Rectal smooth muscle tissue (tissue), 1 donor: ENCODE data around the gene ZSWIM5.

Source experiments
- H3K27ac ChIP-seq: one replicate; pipeline ENCODE4 v1.7.0; 2013; ENCODE audit warnings: low read depth, low read length, inconsistent platforms
- H3K27me3 ChIP-seq: one replicate; pipeline ENCODE4 v1.7.0; 2013; ENCODE audit warnings: low read length; ENCODE audit not compliant: control insufficient read depth, insufficient read depth
- H3K36me3 ChIP-seq: one replicate; pipeline ENCODE4 v1.7.0; 2013; ENCODE audit warnings: low read length; ENCODE audit not compliant: control insufficient read depth, insufficient read depth
- H3K4me1 ChIP-seq: one replicate; pipeline ENCODE4 v1.7.0; 2013; ENCODE audit warnings: low read length; ENCODE audit not compliant: control insufficient read depth, insufficient read depth
- H3K4me3 ChIP-seq: one replicate; pipeline ENCODE4 v1.7.0; 2013; ENCODE audit warnings: low read length
- H3K9ac ChIP-seq: one replicate; pipeline ENCODE4 v1.7.0; 2013; ENCODE audit warnings: low read length

Gene ZSWIM5

GRCh38 chr1:45033356-45033755 is 173.0 kb downstream of the ZSWIM5 start:
- Histone ChIP-seq H3K27ac (no peak overlapping the region), H3K4me1 (no peaks in the 10 kb centered on the region), H3K27me3 (no peaks in the 10 kb centered on the region), H3K36me3 (peaks cover 4% of the 10 kb centered on the region), H3K9ac (no peak overlapping the region), H3K4me3 (no peak overlapping the region)

GRCh38 chr1:45032837-45033236 is 173.6 kb downstream of the ZSWIM5 start:
- Histone ChIP-seq H3K27ac (no peak overlapping the region), H3K36me3 (peaks cover 4% of the 10 kb centered on the region), H3K4me3 (no peak overlapping the region), H3K4me1 (no peaks in the 10 kb centered on the region), H3K27me3 (no peaks in the 10 kb centered on the region), H3K9ac (no peak overlapping the region)

GRCh38 chr1:45026446-45026845 is 180.0 kb downstream of the ZSWIM5 start:
- H3K4me3 ChIP-seq, result no peak overlapping the region

GRCh38 chr1:45023663-45024062 is 182.7 kb downstream of the ZSWIM5 start:
- H3K9ac ChIP-seq, result no peak overlapping the region
- no peak overlapping the region for H3K27ac ChIP-seq
- H3K4me1 ChIP-seq, result no peaks in the 10 kb centered on the region
- H3K36me3 ChIP-seq, result no peaks in the 10 kb centered on the region
- no peaks in the 10 kb centered on the region for H3K27me3 ChIP-seq
- no peak overlapping the region for H3K4me3 ChIP-seq

More at GRCh38 chr1:45026446-45026845, 180.0 kb downstream of the ZSWIM5 start:
- no peak overlapping the region for H3K9ac ChIP-seq
- H3K4me1 ChIP-seq, result no peaks in the 10 kb centered on the region
- H3K27ac ChIP-seq, result no peak overlapping the region
- H3K36me3 ChIP-seq, result no peaks in the 10 kb centered on the region
- no peaks in the 10 kb centered on the region for H3K27me3 ChIP-seq

GRCh38 chr1:45018599-45019230 is 187.7 kb downstream of the ZSWIM5 start:
- Histone ChIP-seq H3K4me1 (peaks cover 9% of the 10 kb centered on the region), H3K27ac (no peak overlapping the region), H3K27me3 (no peaks in the 10 kb centered on the region), H3K36me3 (peaks cover 10% of the 10 kb centered on the region), H3K9ac (no peak overlapping the region), H3K4me3 (no peak overlapping the region)

- H3K9ac ChIP-seq, result no peak overlapping the region
- no peak overlapping the region for H3K27ac ChIP-seq
- H3K4me3 ChIP-seq, result no peak overlapping the region
- H3K27me3 ChIP-seq, result no peaks in the 10 kb centered on the region
- H3K36me3 ChIP-seq, result peaks cover 10% of the 10 kb centered on the region
- peaks cover 13% of the 10 kb centered on the region for H3K4me1 ChIP-seq
These were observed 189.6 kb downstream of the ZSWIM5 start for GRCh38 chr1:45016767-45017166.

GRCh38 chr1:45016090-45016697 is 190.2 kb downstream of the ZSWIM5 start:
- Histone ChIP-seq H3K36me3 (peaks cover 10% of the 10 kb centered on the region), H3K27ac (no peak overlapping the region), H3K4me1 (peaks cover 18% of the 10 kb centered on the region), H3K9ac (no peak overlapping the region), H3K27me3 (no peaks in the 10 kb centered on the region), H3K4me3 (no peak overlapping the region)

- Histone ChIP-seq H3K4me1 (peaks cover 18% of the 10 kb centered on the region), H3K36me3 (peaks cover 10% of the 10 kb centered on the region), H3K4me3 (no peak overlapping the region), H3K27ac (no peak overlapping the region), H3K9ac (no peak overlapping the region), H3K27me3 (no peaks in the 10 kb centered on the region)
These were observed 190.7 kb downstream of the ZSWIM5 start for GRCh38 chr1:45015683-45016082.

GRCh38 chr1:45014321-45015028 is 191.9 kb downstream of the ZSWIM5 start:
- Histone ChIP-seq H3K4me3 (peak overlapping the region; percentile 30), H3K36me3 (peaks cover 11% of the 10 kb centered on the region), H3K27me3 (no peaks in the 10 kb centered on the region), H3K9ac (no peak overlapping the region), H3K27ac (peak overlapping the region; percentile 58), H3K4me1 (peaks cover 27% of the 10 kb centered on the region)

- Histone ChIP-seq H3K4me1 (peaks cover 28% of the 10 kb centered on the region), H3K4me3 (peak overlapping the region; percentile 5), H3K36me3 (peaks cover 19% of the 10 kb centered on the region), H3K9ac (no peak overlapping the region), H3K27ac (no peak overlapping the region), H3K27me3 (no peaks in the 10 kb centered on the region)
These were observed 192.7 kb downstream of the ZSWIM5 start for GRCh38 chr1:45013551-45014209.

- H3K27ac ChIP-seq, result peak overlapping the region; percentile 84
- peaks cover 28% of the 10 kb centered on the region for H3K4me1 ChIP-seq
- no peaks in the 10 kb centered on the region for H3K27me3 ChIP-seq
- H3K9ac ChIP-seq, result peak overlapping the region; percentile 54
- H3K36me3 ChIP-seq, result peaks cover 28% of the 10 kb centered on the region
- H3K4me3 ChIP-seq, result peak overlapping the region; percentile 91
These were observed 193.6 kb downstream of the ZSWIM5 start for GRCh38 chr1:45012639-45013278.
